NCI-H526 treated with DMSO at 0.1 percent for 48 hours (cell line): Measurements from ENCODE around the gene PREB.
"Not testable (repeated sequence)": the region's sequence is repeated elsewhere in the genome, so short reads cannot be mapped to it uniquely, and the experiment has no call there.

Experiments
- DNase-seq: peaks from one replicate; lab custom pipeline; 2025; lab: John Stamatoyannopoulos, UW

The PREB gene, protein sequence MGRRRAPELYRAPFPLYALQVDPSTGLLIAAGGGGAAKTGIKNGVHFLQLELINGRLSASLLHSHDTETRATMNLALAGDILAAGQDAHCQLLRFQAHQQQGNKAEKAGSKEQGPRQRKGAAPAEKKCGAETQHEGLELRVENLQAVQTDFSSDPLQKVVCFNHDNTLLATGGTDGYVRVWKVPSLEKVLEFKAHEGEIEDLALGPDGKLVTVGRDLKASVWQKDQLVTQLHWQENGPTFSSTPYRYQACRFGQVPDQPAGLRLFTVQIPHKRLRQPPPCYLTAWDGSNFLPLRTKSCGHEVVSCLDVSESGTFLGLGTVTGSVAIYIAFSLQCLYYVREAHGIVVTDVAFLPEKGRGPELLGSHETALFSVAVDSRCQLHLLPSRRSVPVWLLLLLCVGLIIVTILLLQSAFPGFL

DNA sequence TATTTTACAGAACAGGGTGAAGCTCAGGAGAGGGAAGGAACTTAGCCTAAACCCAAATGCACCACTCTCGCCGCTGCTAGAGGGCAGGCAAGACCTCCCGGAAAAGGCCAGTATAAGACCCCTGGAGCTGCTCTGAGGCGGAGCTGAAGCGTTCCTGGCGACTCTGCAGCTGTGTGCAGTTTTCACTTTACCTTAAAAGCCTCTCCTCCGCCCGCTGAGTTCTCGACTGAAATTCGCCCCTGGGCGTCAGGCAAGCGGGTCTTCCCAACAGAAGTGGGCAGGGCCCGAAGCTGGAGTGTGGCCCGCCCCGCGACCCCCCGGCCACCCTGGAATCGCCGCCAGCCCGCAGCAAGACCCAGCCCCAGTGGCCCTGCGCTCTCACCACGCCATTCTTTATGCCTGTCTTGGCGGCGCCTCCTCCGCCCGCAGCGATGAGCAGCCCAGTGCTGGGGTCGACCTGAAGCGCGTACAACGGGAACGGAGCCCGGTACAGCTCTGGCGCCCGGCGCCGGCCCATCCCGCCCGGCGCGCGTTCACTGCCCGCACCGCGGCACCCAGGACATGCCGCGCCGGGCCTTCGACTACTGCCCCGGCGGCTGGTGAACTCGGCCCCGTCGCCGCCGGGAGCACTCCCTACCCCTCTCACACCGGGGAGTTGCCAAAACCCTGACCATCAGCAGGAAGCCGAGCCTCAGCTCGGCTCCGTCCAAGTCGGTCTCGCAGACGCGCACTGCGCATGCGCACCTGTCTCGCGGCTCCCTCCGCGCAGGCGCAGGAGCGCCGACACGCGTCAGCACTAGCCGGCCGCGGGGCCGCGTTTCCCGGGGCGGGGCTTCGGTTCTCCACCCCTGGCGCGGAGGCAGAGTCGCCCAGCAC lies at the start of gene PREB:
TSS of gene PREB (minus strand) at position 732 of the 876 bp plus-strand sequence. CDS start at position 517, 215 bp downstream.
- DNase-seq: peak; percentile 81

DNA sequence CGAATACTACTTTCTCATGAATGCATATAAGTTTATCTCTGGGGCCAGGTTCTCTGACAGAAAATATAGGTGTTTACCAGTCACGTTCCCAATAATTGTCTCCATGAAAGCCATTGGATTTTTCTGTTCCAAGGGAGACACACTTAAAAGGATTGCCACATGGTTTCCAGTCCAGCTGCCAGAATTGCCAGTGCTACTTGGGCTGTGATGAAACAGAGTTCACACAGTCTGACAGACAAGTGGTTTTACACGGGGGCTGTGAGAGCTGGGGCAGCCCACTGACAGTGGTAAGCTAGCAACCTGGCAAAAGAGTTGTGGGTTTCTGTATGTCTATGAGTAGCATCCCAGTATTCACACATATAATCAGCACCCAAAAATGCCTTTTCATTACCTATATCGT lies 49.7 kb upstream of the PREB start:
- no peak for DNase-seq

DNA sequence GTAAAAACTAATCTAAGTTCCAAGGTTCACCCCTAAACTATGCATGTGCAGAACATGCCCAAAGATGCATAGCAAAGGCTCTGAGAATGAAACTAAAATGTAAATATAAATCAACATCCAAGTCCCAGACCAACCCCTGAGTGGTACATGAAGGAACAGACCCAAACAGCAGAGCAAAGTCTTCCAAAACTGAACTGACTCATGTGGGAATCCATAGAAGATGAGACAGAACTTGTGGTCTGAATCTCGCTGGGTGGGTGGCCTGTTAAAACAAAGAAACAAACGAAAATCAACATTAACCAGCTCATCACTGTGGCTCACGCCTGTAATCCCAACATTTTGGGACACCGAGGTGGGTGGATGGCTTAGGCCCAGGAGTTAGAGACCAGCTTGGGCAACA lies 47.9 kb upstream of the PREB start:
- DNase-seq: no peak

DNA sequence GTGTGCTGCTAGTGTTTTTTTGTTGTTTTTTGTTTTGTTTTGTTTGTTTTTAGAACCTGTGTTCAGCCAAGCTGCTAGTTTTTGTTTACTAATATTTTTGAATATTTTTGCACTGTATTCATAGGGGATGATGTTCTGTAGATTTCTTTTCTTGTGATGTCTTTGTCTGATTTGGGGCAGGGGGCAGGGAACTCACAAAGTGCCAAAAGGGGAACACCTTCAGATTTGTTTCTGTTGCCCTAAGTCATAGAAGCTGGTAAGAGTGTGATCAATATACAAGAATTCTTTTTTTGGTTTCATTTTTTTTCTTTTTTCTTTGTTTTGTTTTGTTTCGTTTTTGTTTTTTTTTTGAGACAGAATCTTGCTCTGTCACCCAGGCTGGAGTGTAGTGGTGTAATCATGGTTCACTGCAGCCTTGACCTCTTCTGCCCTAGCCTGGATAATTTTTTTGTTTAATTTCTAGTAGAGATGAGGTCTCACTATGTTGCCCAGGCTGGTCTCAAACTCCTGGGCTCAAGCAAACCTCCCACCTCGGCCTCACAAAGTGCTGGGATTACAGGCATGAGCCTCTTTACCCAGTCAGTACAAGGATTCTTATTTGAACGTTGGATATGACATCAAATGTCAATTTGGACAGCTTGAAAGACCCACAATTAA lies 45.0 kb upstream of the PREB start:
- DNase-seq: no peak

DNA sequence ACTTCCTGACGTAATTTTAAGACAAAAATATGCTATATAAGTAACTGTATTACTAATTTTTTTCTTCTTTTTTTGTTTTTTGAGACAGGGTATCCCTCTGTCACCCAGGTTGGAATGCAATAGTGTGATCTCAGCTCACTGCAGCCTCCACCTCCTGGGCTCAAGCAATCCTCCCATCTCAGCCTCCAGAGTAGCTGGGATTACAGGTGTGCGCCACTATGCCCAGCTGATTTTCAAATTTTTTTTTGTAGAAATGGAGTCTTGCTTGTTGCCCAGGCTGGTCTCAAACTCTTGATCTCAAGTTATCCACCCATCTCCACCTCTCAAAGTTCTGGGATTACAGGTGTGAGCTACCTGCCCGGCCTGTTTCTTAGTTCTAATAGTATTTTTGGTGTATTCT lies 44.0 kb upstream of the PREB start:
- DNase-seq: no peak

DNA sequence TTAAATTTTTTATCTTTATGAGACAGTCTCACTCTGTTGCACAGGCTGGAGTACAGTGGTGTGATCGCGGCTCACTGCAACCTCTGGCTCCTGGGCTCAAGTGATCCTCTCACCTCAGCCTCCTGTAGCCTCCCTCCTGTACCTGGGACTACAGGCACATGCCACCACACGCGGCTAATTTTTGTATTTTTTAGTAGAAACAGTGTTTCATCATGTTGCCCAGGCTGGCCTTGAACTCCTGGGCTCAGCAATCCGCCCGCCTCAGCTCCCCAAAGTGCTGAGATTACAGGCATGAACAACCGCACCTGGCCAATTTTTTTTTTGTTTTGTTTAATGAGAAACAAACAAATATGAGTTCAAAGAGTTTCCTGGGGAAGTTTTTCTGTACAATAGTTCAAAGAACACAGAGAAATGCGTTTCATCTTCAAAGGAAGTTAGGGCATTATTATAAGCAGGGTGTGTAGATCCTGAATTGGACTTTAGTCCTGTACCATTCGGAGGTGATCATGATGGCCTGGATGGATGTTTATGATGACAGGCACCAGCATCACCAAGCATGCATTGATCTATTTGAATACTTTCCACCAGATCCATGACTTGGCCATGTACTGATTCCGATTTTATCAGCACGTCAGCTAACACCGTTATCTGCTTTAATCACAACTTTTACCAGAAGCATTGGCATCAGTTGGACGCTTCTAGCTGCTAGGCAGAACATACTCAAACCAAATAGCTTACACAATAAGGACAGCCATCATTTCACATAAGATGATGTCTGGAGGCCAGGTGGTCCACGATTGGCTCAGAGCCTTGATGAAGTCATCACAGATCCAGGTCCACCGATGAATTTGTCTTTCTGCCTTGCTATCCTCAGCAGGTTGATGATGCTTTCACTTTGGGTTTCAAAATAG lies 43.3 kb upstream of the PREB start:
- DNase-seq: no peak

DNA sequence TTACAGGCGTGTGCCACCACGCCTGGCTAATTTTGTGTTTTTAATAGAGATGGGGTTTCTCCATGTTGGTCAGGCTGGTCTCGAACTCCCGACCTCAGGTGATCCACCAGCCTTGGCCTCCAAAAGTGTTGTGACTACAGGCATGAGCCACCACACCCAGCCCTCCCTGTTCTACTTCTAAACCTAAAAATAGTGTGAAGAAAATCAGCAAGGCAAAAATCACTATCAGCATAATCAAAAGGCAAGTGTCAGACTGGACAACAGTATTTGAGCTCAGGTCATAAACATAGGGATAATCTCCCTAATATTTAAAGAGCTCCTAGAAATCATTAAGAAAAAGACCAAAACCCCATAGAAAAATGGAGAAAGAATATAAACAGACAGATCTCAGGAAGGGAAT lies 41.3 kb upstream of the PREB start:
- DNase-seq: not testable (repeated sequence)

DNA sequence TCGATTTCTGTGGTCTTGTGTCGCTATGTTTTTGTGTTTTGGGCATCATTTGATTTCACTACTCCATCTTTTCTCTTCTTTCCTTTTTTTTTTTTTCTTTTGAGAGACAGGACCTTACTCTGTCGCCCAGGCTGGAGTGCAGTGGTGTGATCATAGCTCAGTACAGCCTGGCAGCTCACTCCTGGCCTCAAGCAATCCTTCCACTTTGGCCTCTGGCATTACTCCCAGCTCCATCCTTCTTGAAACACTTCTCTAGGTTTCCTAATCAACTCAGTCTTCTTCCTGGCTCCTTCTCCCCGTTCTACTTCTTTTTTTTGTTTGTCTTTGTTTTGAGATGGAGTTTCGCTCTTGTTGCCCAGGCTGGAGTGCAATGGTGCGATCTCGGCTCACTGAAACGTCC lies 40.9 kb upstream of the PREB start:
- DNase-seq: no peak

DNA sequence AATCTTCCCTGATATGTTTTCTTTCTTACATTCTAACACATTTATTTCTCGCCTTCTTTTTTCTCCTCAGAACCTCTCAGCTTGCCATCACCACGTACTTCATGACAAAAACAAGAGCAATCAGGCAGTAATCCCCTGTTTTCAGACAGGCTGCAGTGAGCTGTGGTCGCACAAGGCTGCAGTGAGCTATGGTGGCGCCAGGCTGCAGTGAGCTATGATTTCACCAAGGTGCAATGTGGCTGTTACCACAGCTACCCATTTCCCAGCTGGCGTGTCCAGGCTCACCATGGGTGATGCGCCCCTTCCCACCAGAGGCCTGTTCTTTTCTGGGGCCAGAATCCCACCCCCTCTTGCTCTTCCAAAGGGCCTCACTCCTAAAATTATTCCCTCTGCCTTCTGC lies 40.2 kb upstream of the PREB start:
- DNase-seq: no peak

DNA sequence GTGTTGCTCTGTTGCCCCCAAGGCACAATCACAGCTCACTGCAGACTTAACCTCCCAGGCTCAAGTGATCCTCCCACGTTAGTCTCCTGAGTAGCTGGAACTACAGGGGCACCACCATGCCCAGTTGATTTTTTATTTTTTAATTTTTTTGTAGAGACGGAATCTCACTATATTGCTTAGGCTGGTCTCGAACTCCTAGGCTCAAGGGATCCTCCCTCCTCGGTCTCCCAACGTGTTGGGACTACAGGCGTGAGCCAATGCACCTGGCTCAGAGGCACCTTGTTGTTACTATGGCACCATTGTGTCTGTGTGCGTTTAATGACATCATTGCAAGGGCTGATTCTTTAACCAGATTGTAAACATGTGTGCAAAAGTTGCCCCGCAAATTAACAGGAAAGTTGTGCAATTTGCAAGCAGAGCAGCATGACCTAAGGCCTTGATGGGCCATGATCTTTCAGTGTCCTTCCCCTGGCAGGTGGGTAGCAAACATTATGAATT lies 37.0 kb upstream of the PREB start:
- no peak for DNase-seq

DNA sequence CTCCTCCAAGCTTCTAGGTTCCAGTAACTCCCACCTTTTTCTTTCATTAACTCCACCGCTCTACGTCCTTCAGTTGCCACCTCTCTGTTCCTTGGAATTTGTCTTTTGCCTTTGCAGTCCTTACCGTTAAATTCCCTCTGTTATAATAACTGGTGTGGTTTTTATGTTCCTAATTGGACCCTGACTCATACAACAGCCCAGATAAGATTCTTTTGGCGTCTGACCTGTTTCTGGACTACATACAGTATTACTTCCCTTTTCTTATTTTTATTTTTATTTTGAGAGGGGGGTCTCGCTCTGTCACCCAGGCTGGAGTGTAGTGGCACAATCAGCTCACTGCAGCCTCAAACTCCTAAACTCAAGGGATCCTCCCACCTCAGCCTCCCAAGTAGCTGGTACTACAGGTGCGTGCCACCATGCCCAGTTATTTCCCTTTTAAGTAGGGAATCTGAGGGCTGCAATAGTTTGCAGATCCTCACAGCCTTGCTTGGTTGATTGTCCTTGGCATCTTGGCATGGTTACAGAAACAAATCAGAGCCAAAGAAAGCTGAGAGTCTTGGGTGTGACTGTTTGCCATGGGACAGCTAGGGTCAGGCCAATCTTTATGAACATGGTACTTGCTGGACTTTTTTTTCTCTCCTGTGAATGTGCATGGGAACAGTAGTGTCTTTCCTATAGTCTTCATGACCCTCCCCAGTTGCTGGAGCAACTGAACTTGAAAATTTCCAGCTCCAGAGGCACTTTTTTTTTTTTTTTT lies 36.3 kb upstream of the PREB start:
- no peak for DNase-seq

DNA sequence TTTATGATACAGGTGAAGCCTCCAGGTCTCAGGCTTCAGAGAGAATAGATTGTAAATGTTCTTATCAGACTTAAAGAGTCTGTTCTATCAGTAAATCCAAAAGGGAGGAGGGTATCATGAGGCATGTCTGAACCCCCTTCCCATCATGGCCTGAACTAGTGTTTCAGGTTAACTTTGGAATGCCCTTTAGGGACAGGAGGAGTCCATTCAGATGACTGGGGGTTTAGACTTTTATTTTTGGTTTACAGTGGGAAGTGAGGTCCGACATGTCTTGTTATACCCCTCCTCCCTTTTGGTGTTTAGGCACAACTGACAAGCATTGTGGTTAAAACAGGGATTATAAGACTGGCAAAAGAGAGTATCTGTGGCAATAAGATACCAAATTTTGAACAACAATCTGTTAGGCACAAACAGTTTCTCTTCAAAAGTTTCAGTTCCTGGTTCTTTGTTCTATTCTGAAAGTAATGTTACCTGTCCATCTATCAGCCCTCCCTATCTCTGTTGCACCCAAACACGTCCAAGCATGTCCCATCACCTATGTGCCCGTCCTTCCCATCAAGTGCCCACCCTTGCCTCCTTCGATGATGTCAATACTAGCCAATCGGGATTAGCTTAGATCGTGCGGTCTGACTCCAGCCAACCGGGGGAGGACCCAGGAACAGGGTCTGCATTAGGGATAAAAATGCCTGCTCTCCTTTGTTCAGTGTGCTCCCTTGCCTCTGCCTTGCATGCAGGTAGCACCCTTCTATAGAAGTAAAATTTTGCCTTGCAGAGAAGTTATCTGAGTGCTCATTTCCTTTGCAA lies 30.7 kb upstream of the PREB start:
- no peak for DNase-seq

DNA sequence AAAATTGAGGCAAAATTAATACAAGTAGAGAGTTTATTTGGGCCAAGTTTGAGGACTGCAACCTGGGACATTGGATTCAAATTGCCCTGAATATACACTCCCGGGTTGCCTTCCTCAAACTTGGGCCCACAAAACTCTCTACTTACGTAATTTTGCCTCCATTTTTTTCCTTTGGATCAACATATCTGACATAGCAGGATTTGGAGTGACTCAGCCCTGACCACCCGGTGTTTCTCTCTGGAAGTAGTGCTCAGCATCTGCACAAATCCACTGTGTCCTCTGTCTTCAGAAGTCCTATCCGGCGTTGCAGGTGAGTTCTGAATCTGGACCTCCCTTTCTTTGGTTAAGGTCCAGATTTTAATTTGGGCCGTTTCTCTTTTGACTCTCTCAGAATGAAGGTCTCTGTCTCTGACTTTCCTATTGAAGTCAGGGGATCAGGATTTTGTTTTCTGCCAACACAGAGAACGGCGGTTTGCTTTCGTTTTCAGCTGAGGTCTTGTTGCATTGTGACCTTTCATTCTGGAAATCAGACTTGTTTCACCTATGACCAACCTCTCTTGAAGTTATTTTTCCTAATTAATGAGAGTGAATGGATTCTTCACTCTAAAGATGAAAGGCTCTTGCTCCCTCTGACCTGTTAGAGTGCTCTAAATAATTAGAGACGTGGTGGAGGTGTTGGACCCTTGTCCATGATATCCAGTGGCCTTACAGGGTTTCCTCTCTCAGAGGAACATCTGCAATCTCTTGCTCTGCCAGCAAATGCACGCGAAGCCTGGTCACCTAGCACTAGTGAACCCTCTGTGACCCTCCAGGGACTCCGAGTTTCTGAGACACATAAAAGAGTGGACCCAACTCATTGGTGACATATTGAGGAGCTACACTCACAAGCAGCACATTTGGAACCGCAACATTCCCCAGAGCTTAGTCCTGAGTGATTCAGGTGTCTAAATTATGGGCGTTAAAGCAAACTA lies 28.0 kb upstream of the PREB start:
- DNase-seq: no peak

DNA sequence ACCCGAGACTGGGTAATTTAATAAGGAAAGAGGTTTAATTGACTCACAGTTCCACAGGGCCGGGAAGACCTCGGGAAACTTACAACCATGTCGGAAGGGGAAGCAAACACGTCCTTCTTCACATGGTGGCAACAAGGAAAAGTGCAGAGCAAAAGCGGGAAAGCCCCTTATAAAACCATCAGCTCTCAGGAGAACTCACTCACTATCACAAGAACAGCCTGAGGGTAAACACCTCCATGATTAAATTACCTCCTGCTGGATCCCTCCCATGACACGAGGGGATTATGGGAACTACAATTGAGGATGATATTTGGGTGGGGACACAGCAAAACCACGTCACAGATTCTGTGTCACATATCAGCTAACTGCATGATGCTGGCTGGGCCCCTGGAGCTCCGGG lies 25.8 kb upstream of the PREB start:
- no peak for DNase-seq

DNA sequence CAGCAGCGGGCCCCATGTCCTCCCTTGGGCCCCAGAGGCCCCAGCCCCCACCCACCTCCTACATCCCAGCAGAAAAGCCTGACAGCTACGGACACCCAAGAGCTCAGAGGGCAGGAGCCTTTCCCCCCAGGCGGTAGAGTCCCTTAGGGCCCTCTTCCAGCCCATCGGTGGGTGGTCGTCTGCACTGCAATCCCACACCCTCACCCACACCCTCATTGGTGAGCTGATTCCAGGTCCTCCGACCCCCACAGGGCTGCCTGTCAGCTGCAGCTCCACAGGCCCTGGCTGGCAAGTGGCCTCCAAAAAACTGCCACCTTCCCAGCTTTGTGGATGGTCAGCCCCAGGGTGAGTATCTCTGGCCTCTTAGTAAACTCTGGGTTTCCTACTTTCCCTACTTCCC lies 24.8 kb upstream of the PREB start:
- DNase-seq: no peak

DNA sequence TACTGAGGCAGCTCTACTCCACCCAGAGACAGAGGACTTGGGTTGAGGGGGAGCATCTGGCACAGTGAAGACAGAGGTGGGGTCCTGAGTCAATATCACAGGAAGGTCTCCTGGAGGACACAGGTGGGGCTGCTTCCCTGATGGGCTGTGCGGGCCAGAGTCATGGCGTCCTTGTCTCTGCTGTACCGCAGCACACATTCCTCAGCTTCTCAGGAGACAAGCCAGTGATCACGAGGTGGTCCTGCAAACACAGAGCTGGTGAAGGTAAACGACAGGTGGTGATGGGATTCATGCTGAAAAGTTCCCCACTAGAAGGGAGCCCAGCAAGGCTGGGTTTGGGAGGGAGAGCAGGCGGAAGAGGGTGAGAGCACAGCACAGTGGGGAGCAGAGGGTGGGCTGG lies 24.0 kb upstream of the PREB start:
- DNase-seq: no peak

DNA sequence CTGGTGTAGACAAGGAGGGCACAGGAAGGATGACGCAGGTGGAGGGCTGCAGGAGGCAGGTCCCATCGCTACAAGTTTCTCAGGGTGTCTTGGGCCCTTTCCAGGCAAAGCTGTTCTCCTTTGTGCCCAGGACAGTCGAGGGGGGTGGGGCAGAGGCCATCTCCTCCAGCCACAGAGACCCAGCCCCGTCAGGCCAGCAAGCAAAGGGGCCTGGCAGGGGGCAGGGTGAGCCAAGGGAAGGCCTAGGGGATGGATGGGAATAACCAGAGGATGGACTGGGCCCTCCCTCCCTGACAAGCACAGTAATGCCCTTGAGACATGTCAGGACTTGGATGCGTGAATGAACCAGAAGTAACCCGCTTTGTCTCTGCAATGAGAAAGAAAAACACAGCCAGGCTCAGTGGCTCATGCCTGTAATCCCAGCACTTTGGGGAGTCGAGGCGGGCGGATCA lies 20.7 kb upstream of the PREB start:
- DNase-seq: no peak

DNA sequence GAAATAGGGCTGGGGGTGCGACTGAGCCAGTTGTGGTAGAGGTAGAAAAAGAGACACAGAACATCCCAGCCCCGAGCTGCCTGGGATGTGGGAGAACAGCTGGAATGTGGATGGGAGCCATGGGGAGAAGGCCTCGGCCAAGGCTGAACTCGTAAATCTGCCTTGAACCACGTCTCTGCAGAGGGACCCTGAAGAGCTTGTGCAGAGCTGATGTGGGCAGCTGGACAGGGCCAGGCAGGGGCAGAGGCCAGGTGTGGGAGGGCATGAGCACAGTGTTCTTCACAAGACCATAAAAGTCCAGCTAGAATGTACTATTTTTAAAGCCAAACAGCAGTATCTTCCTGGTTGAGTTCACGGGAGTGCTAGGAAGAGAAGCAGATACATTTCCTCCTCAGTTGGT lies 20.1 kb upstream of the PREB start:
- DNase-seq: no peak
